Activated CD4-positive, alpha-beta T cell treated with anti-CD3 and anti-CD28 coated beads, Interleukin-2, amount 50 U/mL, for 24 hours (primary cell): Measurements from ENCODE around the gene PPFIBP2.

Experiments used
- DNase-seq, 2 donors: peaks; one replicate each; pipeline ENCODE4 v3.0.0-alpha.2; 2020; ENCODE audit warnings: low read depth in 1 of 2, low spot score in 1 of 2

PPFIBP2 gene

GRCh38 chr11:7622721-7623120 lies 108.9 kb downstream of the PPFIBP2 start:
- no peak for DNase-seq

- no peak for DNase-seq
Measured at GRCh38 chr11:7628660-7629059, 114.9 kb downstream of the PPFIBP2 start.

GRCh38 chr11:7630002-7630401 lies 116.2 kb downstream of the PPFIBP2 start:
- DNase-seq, result no peak

GRCh38 chr11:7632211-7632610 lies 118.4 kb downstream of the PPFIBP2 start:
- DNase-seq, result no peak

- no peak for DNase-seq
Measured at GRCh38 chr11:7635137-7635536, 121.3 kb downstream of the PPFIBP2 start.

- no peak for DNase-seq
Measured at GRCh38 chr11:7635708-7636107, 121.9 kb downstream of the PPFIBP2 start.

GRCh38 chr11:7636350-7636749 lies 122.6 kb downstream of the PPFIBP2 start:
- DNase-seq, result no peak

GRCh38 chr11:7637447-7638157 lies 123.8 kb downstream of the PPFIBP2 start:
- DNase-seq, result no peak

- DNase-seq, result no peak
Measured at GRCh38 chr11:7638710-7639642, 125.2 kb downstream of the PPFIBP2 start.

- no peak for DNase-seq
Measured at GRCh38 chr11:7639643-7640025, 125.8 kb downstream of the PPFIBP2 start.

GRCh38 chr11:7640816-7641215 lies 127.0 kb downstream of the PPFIBP2 start:
- no peak for DNase-seq

GRCh38 chr11:7642747-7643146 lies 128.9 kb downstream of the PPFIBP2 start:
- no peak for DNase-seq

GRCh38 chr11:7643314-7643713 lies 129.5 kb downstream of the PPFIBP2 start:
- DNase-seq, result no peak

GRCh38 chr11:7645206-7645605 lies 131.4 kb downstream of the PPFIBP2 start:
- DNase-seq, result no peak

- DNase-seq, result no peak
Measured at GRCh38 chr11:7646866-7647265, 133.1 kb downstream of the PPFIBP2 start.

GRCh38 chr11:7648264-7648663 lies 134.5 kb downstream of the PPFIBP2 start:
- no peak for DNase-seq

GRCh38 chr11:7651140-7651551 lies 137.3 kb downstream of the PPFIBP2 start:
- no peak for DNase-seq

- DNase-seq, result no peak
Measured at GRCh38 chr11:7651700-7652099, 137.9 kb downstream of the PPFIBP2 start.

GRCh38 chr11:7654195-7654705 lies 140.5 kb downstream of the PPFIBP2 start:
- no peak for DNase-seq

- DNase-seq, result no peak
Measured at GRCh38 chr11:7655253-7656217, 141.7 kb downstream of the PPFIBP2 start.

GRCh38 chr11:7656704-7657103 lies 142.9 kb downstream of the PPFIBP2 start:
- DNase-seq, result no peak
